Trophoblast cell (in vitro differentiated cells and primary cell): ENCODE data around the gene PALLD. TPM values are rescaled to one million over a fixed set of nuclear protein-coding genes. Genes with fewer than 3 reads are reported as not detected.
"Not testable (repeated sequence)": the region's sequence is repeated elsewhere in the genome, so short reads cannot be mapped to it uniquely, and the experiment has no call there.

Experiments
- DNase-seq, 2 donors: peaks; one replicate each; pipeline ENCODE4 v3.0.0-alpha.2; 2016
- H2AFZ ChIP-seq: 2 replicates; pipeline ENCODE4 v1.6.1; 2013; ENCODE audit warnings: low read length, moderate library complexity, mild to moderate bottlenecking; ENCODE audit not compliant: insufficient read depth, poor library complexity
- H2AK5ac ChIP-seq: 2 replicates; pipeline ENCODE4 v1.6.1; 2013; ENCODE audit warnings: mild to moderate bottlenecking, low read length
- H2BK120ac ChIP-seq: 2 replicates; pipeline ENCODE4 v1.6.1; 2013; ENCODE audit warnings: low read length, mild to moderate bottlenecking, moderate library complexity; ENCODE audit not compliant: insufficient read depth, poor library complexity
- H2BK12ac ChIP-seq: 2 replicates; pipeline ENCODE4 v1.6.1; 2013; ENCODE audit warnings: mild to moderate bottlenecking, low read length, moderate library complexity
- H2BK5ac ChIP-seq: 2 replicates; pipeline ENCODE4 v1.6.1; 2013; ENCODE audit warnings: low read length, low read depth, moderate library complexity, mild to moderate bottlenecking; ENCODE audit not compliant: poor library complexity
- H3K14ac ChIP-seq: 2 replicates; pipeline ENCODE4 v1.6.1; 2013; ENCODE audit warnings: mild to moderate bottlenecking, low read length
- H3K18ac ChIP-seq: 2 replicates; pipeline ENCODE4 v1.6.1; 2013; ENCODE audit warnings: mild to moderate bottlenecking, low read length
- H3K23ac ChIP-seq: 2 replicates; pipeline ENCODE4 v1.6.1; 2013; ENCODE audit warnings: low read length
- H3K27ac ChIP-seq: 2 replicates; pipeline ENCODE4 v1.5.1; 2013; ENCODE audit warnings: low read depth, mild to moderate bottlenecking, inconsistent platforms, low read length, moderate library complexity
- H3K27me3 ChIP-seq: 2 replicates; pipeline ENCODE4 v1.6.1; 2013; ENCODE audit warnings: inconsistent platforms, mild to moderate bottlenecking, low read length, moderate library complexity; ENCODE audit not compliant: insufficient read depth
- H3K36me3 ChIP-seq, 2 experiments: 1 replicate in 1 of 2; 2 replicates in 1 of 2; pipeline ENCODE4 v1.6.1; 2013; ENCODE audit warnings: low read length in 2 of 2, mild to moderate bottlenecking in 2 of 2, moderate library complexity in 1 of 2; ENCODE audit not compliant: insufficient read depth in 2 of 2, control insufficient read depth in 1 of 2
- H3K4ac ChIP-seq: 2 replicates; pipeline ENCODE4 v1.6.1; 2013; ENCODE audit warnings: low read depth, mild to moderate bottlenecking, low read length, moderate library complexity
- H3K4me1 ChIP-seq, 2 experiments: 1 replicate in 1 of 2; 2 replicates in 1 of 2; pipeline ENCODE4 v1.6.1; 2013; ENCODE audit warnings: low read length in 2 of 2, mild to moderate bottlenecking in 2 of 2, moderate library complexity in 1 of 2; ENCODE audit not compliant: insufficient read depth in 2 of 2, control insufficient read depth in 1 of 2
- H3K4me2 ChIP-seq: 2 replicates; pipeline ENCODE4 v1.6.1; 2013; ENCODE audit warnings: inconsistent platforms, mild to moderate bottlenecking, low read length, moderate library complexity
- H3K4me3 ChIP-seq: 2 replicates; pipeline ENCODE4 v1.5.1; 2013; ENCODE audit warnings: mild to moderate bottlenecking, low read depth, low read length, inconsistent platforms
- H3K79me1 ChIP-seq: one replicate; pipeline ENCODE4 v1.6.1; 2013; ENCODE audit warnings: low read length
- H3K79me2 ChIP-seq: 2 replicates; pipeline ENCODE4 v1.6.1; 2013; ENCODE audit warnings: low read length, mild to moderate bottlenecking; ENCODE audit not compliant: control insufficient read depth, insufficient read depth, poor library complexity
- H3K9ac ChIP-seq: 2 replicates; pipeline ENCODE4 v1.6.1; 2013; ENCODE audit warnings: mild to moderate bottlenecking, low read length
- H3K9me3 ChIP-seq: 2 replicates; pipeline ENCODE4 v1.6.1; 2013; ENCODE audit warnings: low read depth, mild to moderate bottlenecking, control low read depth, inconsistent platforms, low read length; ENCODE audit not compliant: insufficient read depth
- H4K12ac ChIP-seq: 2 replicates; pipeline ENCODE4 v1.6.1; 2013; ENCODE audit warnings: low read depth, mild to moderate bottlenecking, low read length, moderate library complexity
- H4K8ac ChIP-seq: 2 replicates; pipeline ENCODE4 v1.6.1; 2013; ENCODE audit warnings: low read depth, mild to moderate bottlenecking, low read length, moderate library complexity
- H4K91ac ChIP-seq: one replicate; pipeline ENCODE4 v1.6.1; 2013; ENCODE audit warnings: low read depth, mild to moderate bottlenecking, low read length, moderate library complexity
- WGBS: extraction: QIAGEN DNeasy Blood & Tissue Kit; methylation state at CpG from one replicate; pipeline ENCODE4 v1.1.7; 2013; ENCODE audit warnings: missing lambda C conversion rate; ENCODE audit not compliant: insufficient read length, insufficient coverage; ENCODE audit errors: extremely low coverage; 5-methylcytosine and 5-hydroxymethylcytosine counted together
- polyA plus RNA-seq: library from polyadenylated mRNA; stranded (reverse); fragments of 200-250 nt; gene quantifications from 2 replicates; pipeline ENCODE4 v1.2.3, GENCODE V29; 2013

PALLD gene
- 202 and 210 TPM in 2 replicates for polyA plus RNA-seq

- no peaks in the 10 kb centered on the region for H3K79me2 ChIP-seq
- no peak within 1 kb of the TSS for H2BK120ac ChIP-seq
- H3K4ac ChIP-seq = no peak within 1 kb of the TSS
- no peak within 1 kb of the TSS for H2BK12ac ChIP-seq
- peaks cover 0 to 2% of the 10 kb centered on the region in 2 experiments for H3K4me1 ChIP-seq
- no peak within 1 kb of the TSS for H3K23ac ChIP-seq
- no peak within 1 kb of the TSS for H3K14ac ChIP-seq
- no CpG with 5 or more reads among the region's 5 CpGs for WGBS
- DNase-seq = no peak
- H3K27me3 ChIP-seq = no peaks in the 10 kb centered on the region
- no peak within 1 kb of the TSS for H2AFZ ChIP-seq
- H3K27ac ChIP-seq = no peak within 1 kb of the TSS
- no peaks in the 10 kb centered on the region for H3K36me3 ChIP-seq
- H4K91ac ChIP-seq = no peak within 1 kb of the TSS
- no peak within 1 kb of the TSS for H3K18ac ChIP-seq
- no peak within 1 kb of the TSS for H4K12ac ChIP-seq
- no peak within 1 kb of the TSS for H3K4me2 ChIP-seq
- H2BK5ac ChIP-seq = no peak within 1 kb of the TSS
- no peak within 1 kb of the TSS for H3K9ac ChIP-seq
- H3K9me3 ChIP-seq = peaks cover 1% of the 10 kb centered on the region
- H3K79me1 ChIP-seq = no peaks in the 10 kb centered on the region
- no peak within 1 kb of the TSS for H4K8ac ChIP-seq
- H2AK5ac ChIP-seq = no peak within 1 kb of the TSS
- no peak within 1 kb of the TSS for H3K4me3 ChIP-seq
These were observed at the start of gene PALLD for GRCh38 chr4:168496834-168497233. PALLD (plus strand) TSS chr4:168497052.

- not testable (repeated sequence) for H4K12ac ChIP-seq, H3K79me1 ChIP-seq, H3K4me1 ChIP-seq, H3K14ac ChIP-seq, H2BK12ac ChIP-seq, H2BK5ac ChIP-seq, H3K4ac ChIP-seq, H3K18ac ChIP-seq, H2BK120ac ChIP-seq, H4K91ac ChIP-seq, H3K4me3 ChIP-seq, H3K27me3 ChIP-seq, H3K79me2 ChIP-seq, H3K27ac ChIP-seq, H2AFZ ChIP-seq, H2AK5ac ChIP-seq, H3K9ac ChIP-seq, H3K23ac ChIP-seq, H3K36me3 ChIP-seq, H3K4me2 ChIP-seq, DNase-seq, H3K9me3 ChIP-seq, H4K8ac ChIP-seq
- no CpG with 5 or more reads among the region's 3 CpGs for WGBS
These were observed 47.8 kb upstream of the PALLD start for GRCh38 chr4:168449063-168449462.

DNA sequence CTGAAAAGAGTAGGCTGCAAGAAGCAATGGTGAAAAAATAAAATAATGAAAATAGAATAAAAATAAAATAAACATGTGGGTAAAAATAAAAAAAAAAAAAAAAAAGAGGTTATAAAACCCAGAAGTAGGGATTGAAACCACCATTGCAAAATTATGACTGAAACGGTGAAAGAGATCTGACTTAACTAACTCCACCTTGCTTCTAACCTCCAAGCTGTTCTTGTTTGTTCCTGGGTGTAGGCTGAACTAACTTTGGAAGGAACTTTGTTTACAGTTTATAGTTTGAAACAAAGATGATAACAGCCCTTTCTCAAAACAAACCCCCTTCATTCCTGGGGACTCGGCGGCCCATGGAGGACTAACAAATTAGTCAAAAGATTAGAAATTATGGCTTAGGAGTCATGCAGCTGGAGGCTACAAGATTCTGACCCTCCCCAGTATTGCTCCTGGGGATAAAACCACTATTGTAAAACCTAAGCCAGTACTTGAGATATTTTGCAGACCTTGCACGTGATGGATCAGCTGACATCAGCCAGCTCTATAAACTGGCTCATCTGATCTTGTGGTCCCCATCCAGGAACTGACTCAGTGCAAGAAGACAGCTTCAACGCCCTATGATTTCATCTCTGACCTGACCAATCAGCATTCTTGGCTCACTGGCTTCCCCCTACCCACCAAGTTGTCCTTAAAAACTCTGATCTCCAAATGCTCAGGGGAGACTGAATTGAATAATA, 47.0 kb upstream of the PALLD start:
- H3K14ac ChIP-seq = no peak overlapping the region
- no peaks in the 10 kb centered on the region for H3K79me2 ChIP-seq
- H2AK5ac ChIP-seq = no peak overlapping the region
- peak in 1 of 2 donors; percentile 18 for DNase-seq
- H3K9me3 ChIP-seq = no peaks in the 10 kb centered on the region
- H3K4me1 ChIP-seq = peaks cover 3 to 10% of the 10 kb centered on the region in 2 experiments
- no peak overlapping the region for H2BK120ac ChIP-seq
- H3K4ac ChIP-seq = no peak overlapping the region
- H3K18ac ChIP-seq = no peak overlapping the region
- H3K9ac ChIP-seq = no peak overlapping the region
- H4K91ac ChIP-seq = no peak overlapping the region
- H2BK12ac ChIP-seq = no peak overlapping the region
- no peak overlapping the region for H4K12ac ChIP-seq
- H4K8ac ChIP-seq = no peak overlapping the region
- H3K23ac ChIP-seq = no peak overlapping the region
- H3K79me1 ChIP-seq = peaks cover 4% of the 10 kb centered on the region
- H2AFZ ChIP-seq = no peak overlapping the region
- H3K27me3 ChIP-seq = no peaks in the 10 kb centered on the region
- H3K4me3 ChIP-seq = no peak overlapping the region
- no peak overlapping the region for H3K27ac ChIP-seq
- WGBS = no CpG with 5 or more reads among the region's 5 CpGs
- no peaks in the 10 kb centered on the region for H3K36me3 ChIP-seq
- H3K4me2 ChIP-seq = no peak overlapping the region
- peak overlapping the region; percentile 13 for H2BK5ac ChIP-seq

GRCh38 chr4:168451331-168451730, 45.5 kb upstream of the PALLD start:
- no peak overlapping the region for H4K8ac ChIP-seq
- no peak overlapping the region for H2AK5ac ChIP-seq
- WGBS = no CpG with 5 or more reads among the region's 2 CpGs
- no peak overlapping the region for H3K18ac ChIP-seq
- no peak overlapping the region for H3K23ac ChIP-seq
- no peak overlapping the region for H3K4me3 ChIP-seq
- peaks cover 3 to 10% of the 10 kb centered on the region in 2 experiments for H3K4me1 ChIP-seq
- no peak overlapping the region for H3K4ac ChIP-seq
- no peak overlapping the region for H2BK12ac ChIP-seq
- no peaks in the 10 kb centered on the region for H3K36me3 ChIP-seq
- no peak overlapping the region for H3K27ac ChIP-seq
- H3K79me1 ChIP-seq = peaks cover 4% of the 10 kb centered on the region
- H3K9ac ChIP-seq = no peak overlapping the region
- no peak for DNase-seq
- no peaks in the 10 kb centered on the region for H3K9me3 ChIP-seq
- H3K4me2 ChIP-seq = no peak overlapping the region
- H3K14ac ChIP-seq = no peak overlapping the region
- no peak overlapping the region for H2AFZ ChIP-seq
- no peaks in the 10 kb centered on the region for H3K27me3 ChIP-seq
- H2BK5ac ChIP-seq = no peak overlapping the region
- no peak overlapping the region for H4K12ac ChIP-seq
- no peaks in the 10 kb centered on the region for H3K79me2 ChIP-seq
- H2BK120ac ChIP-seq = no peak overlapping the region
- no peak overlapping the region for H4K91ac ChIP-seq
